GM19043 (cell line): ENCODE data around the gene OOSP3.
"Not testable (repeated sequence)": the region's sequence is repeated elsewhere in the genome, so short reads cannot be mapped to it uniquely, and the experiment has no call there.

ENCODE experiments used
- ATAC-seq: cut with Tn5 transposase; IDR thresholded peaks from one replicate; pipeline ENCODE4 v1.9.1; 2021; ENCODE audit warnings: low read depth; ENCODE audit not compliant: unreplicated experiment

The OOSP3 gene

GRCh38 chr11:59878575-59878974 lies at the start of gene OOSP3:
TSS of gene OOSP3 (plus strand) at chr11:59878782. CDS start at chr11:59878809, 27 bp downstream.
- no peak for ATAC-seq

GRCh38 chr11:59829358-59829757 lies 49.2 kb upstream of the OOSP3 start:
- no peak for ATAC-seq

GRCh38 chr11:59833602-59834001 lies 45.0 kb upstream of the OOSP3 start:
- ATAC-seq, result no peak

- ATAC-seq, result no peak
These were observed 39.0 kb upstream of the OOSP3 start for GRCh38 chr11:59839615-59840014.

GRCh38 chr11:59841514-59841913 lies 37.1 kb upstream of the OOSP3 start:
- no peak for ATAC-seq

GRCh38 chr11:59842316-59842715 lies 36.3 kb upstream of the OOSP3 start:
- no peak for ATAC-seq

GRCh38 chr11:59845399-59845798 lies 33.2 kb upstream of the OOSP3 start, which contains the start of gene CBLIF:
TSS of gene CBLIF (minus strand) at chr11:59845499. CDS start at chr11:59845453, 46 bp downstream.
- ATAC-seq, result no peak

- no peak for ATAC-seq
These were observed 32.0 kb upstream of the OOSP3 start for GRCh38 chr11:59846556-59846955.

- ATAC-seq, result no peak
These were observed 31.0 kb upstream of the OOSP3 start for GRCh38 chr11:59847626-59848025.

GRCh38 chr11:59848439-59848838 lies 30.1 kb upstream of the OOSP3 start:
- ATAC-seq, result not testable (repeated sequence)

- no peak for ATAC-seq
These were observed 29.5 kb upstream of the OOSP3 start for GRCh38 chr11:59849129-59849528.

- ATAC-seq, result not testable (repeated sequence)
These were observed 29.0 kb upstream of the OOSP3 start for GRCh38 chr11:59849551-59849950.

GRCh38 chr11:59851416-59851815 lies 27.2 kb upstream of the OOSP3 start:
- not testable (repeated sequence) for ATAC-seq

GRCh38 chr11:59854871-59855270 lies 23.7 kb upstream of the OOSP3 start:
- no peak for ATAC-seq

GRCh38 chr11:59857439-59858434 lies 20.8 kb upstream of the OOSP3 start:
- ATAC-seq, result no peak

- no peak for ATAC-seq
These were observed 18.9 kb upstream of the OOSP3 start for GRCh38 chr11:59859673-59860072.

GRCh38 chr11:59862252-59862651 lies 16.3 kb upstream of the OOSP3 start:
- ATAC-seq, result no peak

- ATAC-seq, result no peak
These were observed 13.6 kb upstream of the OOSP3 start for GRCh38 chr11:59865031-59865430.

GRCh38 chr11:59866397-59866796 lies 12.2 kb upstream of the OOSP3 start, which contains the start of gene TCN1:
TSS of gene TCN1 (minus strand) at chr11:59866487. CDS start at chr11:59866470, 17 bp downstream.
- ATAC-seq, result no peak

- no peak for ATAC-seq
These were observed 11.7 kb upstream of the OOSP3 start for GRCh38 chr11:59866836-59867235.

- ATAC-seq, result no peak
These were observed 10.6 kb upstream of the OOSP3 start for GRCh38 chr11:59867946-59868345.

- ATAC-seq, result no peak
These were observed 6.5 kb upstream of the OOSP3 start for GRCh38 chr11:59872076-59872475.
